DOHH2 (cell line): ENCODE measurements around the gene ANKRD29.

Experiments used
- EZH2phosphoT487 ChIP-seq: fragments of 200-600 bp; sonication (generic); IDR thresholded peaks from 2 replicates; pipeline ENCODE4 v1.6.1; 2017; ENCODE audit warnings: borderline replicate concordance, mild to moderate bottlenecking, antibody characterized with exemption, low read length, moderate library complexity, mixed read lengths
- TF ChIP-seq, protein P1 (sequence below): fragments of 200-600 bp; sonication (generic); IDR thresholded peaks from one replicate; pipeline ENCODE4 v1.5.1; 2014; ENCODE audit warnings: antibody characterized with exemption, mild to moderate bottlenecking, low read depth, low read length; ENCODE audit not compliant: poor library complexity, severe bottlenecking

DNA sequence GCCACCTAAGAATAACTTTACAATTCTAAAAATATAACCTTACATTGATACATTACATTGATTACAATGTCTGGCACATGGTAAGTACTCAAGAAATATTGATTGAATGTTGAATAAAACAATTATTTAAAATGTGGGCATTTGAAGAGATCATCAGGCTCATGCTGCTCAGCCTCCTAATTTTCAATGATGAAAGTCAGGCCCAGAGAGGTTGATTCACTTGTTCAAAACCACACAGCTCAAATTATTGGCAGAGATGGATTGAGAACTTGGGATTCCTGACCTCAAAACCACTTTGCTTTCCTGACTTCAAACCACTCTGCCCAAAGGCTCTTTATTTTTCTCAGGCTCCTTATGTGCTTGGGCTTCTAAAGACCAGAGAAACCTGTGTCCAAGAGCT lies 34.7 kb downstream of the ANKRD29 start:
- TF ChIP-seq, protein P1, sequence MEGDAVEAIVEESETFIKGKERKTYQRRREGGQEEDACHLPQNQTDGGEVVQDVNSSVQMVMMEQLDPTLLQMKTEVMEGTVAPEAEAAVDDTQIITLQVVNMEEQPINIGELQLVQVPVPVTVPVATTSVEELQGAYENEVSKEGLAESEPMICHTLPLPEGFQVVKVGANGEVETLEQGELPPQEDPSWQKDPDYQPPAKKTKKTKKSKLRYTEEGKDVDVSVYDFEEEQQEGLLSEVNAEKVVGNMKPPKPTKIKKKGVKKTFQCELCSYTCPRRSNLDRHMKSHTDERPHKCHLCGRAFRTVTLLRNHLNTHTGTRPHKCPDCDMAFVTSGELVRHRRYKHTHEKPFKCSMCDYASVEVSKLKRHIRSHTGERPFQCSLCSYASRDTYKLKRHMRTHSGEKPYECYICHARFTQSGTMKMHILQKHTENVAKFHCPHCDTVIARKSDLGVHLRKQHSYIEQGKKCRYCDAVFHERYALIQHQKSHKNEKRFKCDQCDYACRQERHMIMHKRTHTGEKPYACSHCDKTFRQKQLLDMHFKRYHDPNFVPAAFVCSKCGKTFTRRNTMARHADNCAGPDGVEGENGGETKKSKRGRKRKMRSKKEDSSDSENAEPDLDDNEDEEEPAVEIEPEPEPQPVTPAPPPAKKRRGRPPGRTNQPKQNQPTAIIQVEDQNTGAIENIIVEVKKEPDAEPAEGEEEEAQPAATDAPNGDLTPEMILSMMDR, result no peak
- TF ChIP-seq EZH2phosphoT487, result no peak
